GM12878 (cell line): ENCODE measurements around the gene RBBP4.
"Not testable (repeated sequence)": the region's sequence is repeated elsewhere in the genome, so short reads cannot be mapped to it uniquely, and the experiment has no call there.

Source experiments
- BACH1 ChIP-seq: fragments of 450-650 bp; IDR thresholded peaks from 2 replicates; pipeline ENCODE4 v1.6.1; 2017; ENCODE audit warnings: mild to moderate bottlenecking, borderline replicate concordance
- CTCF ChIP-seq, 3 experiments: IDR thresholded peaks in 2 of 3; conservative IDR thresholded peaks in 1 of 3; 2 replicates each; pipeline ENCODE4 v1.5.1; 2011; ENCODE audit warnings: low read depth in 3 of 3, low read length in 3 of 3, mild to moderate bottlenecking in 3 of 3, control low read depth in 2 of 3, moderate library complexity in 2 of 3, inconsistent platforms in 1 of 3, mixed read lengths in 1 of 3; ENCODE audit not compliant: control insufficient read depth in 2 of 3, insufficient read depth in 1 of 3; ENCODE audit errors: extremely low read depth in 1 of 3
- EGR1 ChIP-seq, 2 experiments: IDR thresholded peaks; 1 replicate in 1 of 2; 2 replicates in 1 of 2; pipeline ENCODE4 v1.6.1; 2011 to 2012; ENCODE audit warnings: low read depth in 2 of 2, low read length in 2 of 2, borderline replicate concordance in 1 of 2, mild to moderate bottlenecking in 1 of 2, moderate library complexity in 1 of 2
- ESRRA ChIP-seq: IDR thresholded peaks from 2 replicates; pipeline ENCODE4 v1.6.1; 2012; ENCODE audit warnings: mild to moderate bottlenecking, low read length, improper control_type of control experiment
- HDAC2 ChIP-seq: fragments of 200-600 bp; sonication (generic); IDR thresholded peaks from 2 replicates; pipeline ENCODE4 v1.6.1; 2017
- PBX3 ChIP-seq: IDR thresholded peaks from 2 replicates; pipeline ENCODE4 v1.6.1; 2011; ENCODE audit warnings: mild to moderate bottlenecking, low read depth, low read length, moderate library complexity; ENCODE audit not compliant: insufficient replicate concordance
- SMC3 ChIP-seq: IDR thresholded peaks from 2 replicates; pipeline ENCODE4 v1.6.1; 2011; ENCODE audit warnings: low read length, improper control_type of control experiment, borderline replicate concordance
- SREBF1 ChIP-seq: IDR thresholded peaks from 2 replicates; pipeline ENCODE4 v1.6.1; 2012; ENCODE audit warnings: mild to moderate bottlenecking, low read length
- TF ChIP-seq, protein P1 (sequence below): IDR thresholded peaks from 2 replicates; pipeline ENCODE4 v1.6.1; 2011; ENCODE audit warnings: low read depth, low read length, improper control_type of control experiment, borderline replicate concordance

- TF ChIP-seq EGR1 (IDR thresholded peaks at IDR 0.05; ENCODE audit: borderline replicate concordance in 1 of 2, low read depth in 2 of 2, low read length in 2 of 2); BACH1; CTCF (IDR thresholded peaks at IDR 0.05 in 2 of 3, conservative IDR thresholded peaks at IDR 0.05 in 1 of 3; ENCODE audit: control insufficient read depth in 2 of 3, extremely low read depth in 1 of 3, insufficient read depth in 1 of 3, low read depth in 3 of 3, low read length in 3 of 3); PBX3; SMC3; ESRRA; SREBF1; HDAC2: not testable (repeated sequence)
- TF ChIP-seq, protein P1, sequence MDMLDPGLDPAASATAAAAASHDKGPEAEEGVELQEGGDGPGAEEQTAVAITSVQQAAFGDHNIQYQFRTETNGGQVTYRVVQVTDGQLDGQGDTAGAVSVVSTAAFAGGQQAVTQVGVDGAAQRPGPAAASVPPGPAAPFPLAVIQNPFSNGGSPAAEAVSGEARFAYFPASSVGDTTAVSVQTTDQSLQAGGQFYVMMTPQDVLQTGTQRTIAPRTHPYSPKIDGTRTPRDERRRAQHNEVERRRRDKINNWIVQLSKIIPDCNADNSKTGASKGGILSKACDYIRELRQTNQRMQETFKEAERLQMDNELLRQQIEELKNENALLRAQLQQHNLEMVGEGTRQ = not testable (repeated sequence)
These were observed 60.2 kb downstream of the RBBP4 start for GRCh38 chr1:32711221-32711620.
